RWPE2 (cell line): Measurements from ENCODE around the gene PDGFRB.
A peak's percentile ranks its signal among the peaks of the same experiment; 100 is the strongest.

Source experiments
- ATAC-seq: fragments of 200-7000 bp; cut with Tn5 transposase; 3 replicates; pipeline ENCODE4 v1.9.1; 2021; ENCODE audit warnings: low read depth
- DNase-seq: peaks from one replicate; pipeline ENCODE4 v3.0.0-alpha.2; 2020; ENCODE audit warnings: low spot score
- H3K27ac ChIP-seq: fragments of 450-650 bp; 2 replicates; pipeline ENCODE4 v1.5.1; 2017; ENCODE audit warnings: mild to moderate bottlenecking; ENCODE audit not compliant: poor library complexity, severe bottlenecking
- H3K27me3 ChIP-seq: fragments of 250-450 bp; sonication (Bioruptor Pico); 2 replicates; pipeline ENCODE4 v1.5.1; 2021; ENCODE audit warnings: mild to moderate bottlenecking, moderate library complexity; ENCODE audit not compliant: insufficient read depth, poor library complexity, severe bottlenecking
- H3K36me3 ChIP-seq: fragments of 250-450 bp; sonication (Bioruptor Pico); 2 replicates; pipeline ENCODE4 v1.5.1; 2020; ENCODE audit warnings: low read depth, mild to moderate bottlenecking, moderate library complexity
- H3K4me1 ChIP-seq: fragments of 250-450 bp; sonication (Bioruptor Pico); 2 replicates; pipeline ENCODE4 v1.5.1; 2021; ENCODE audit warnings: mild to moderate bottlenecking, moderate library complexity; ENCODE audit not compliant: insufficient read depth, poor library complexity, severe bottlenecking
- H3K4me3 ChIP-seq: fragments of 250-450 bp; sonication (Bioruptor Pico); 2 replicates; pipeline ENCODE4 v1.5.1; 2021; ENCODE audit warnings: mild to moderate bottlenecking, moderate library complexity; ENCODE audit not compliant: severe bottlenecking
- H3K9me3 ChIP-seq: fragments of 250-450 bp; sonication (Bioruptor Pico); 2 replicates; pipeline ENCODE4 v1.5.1; 2021; ENCODE audit warnings: mild to moderate bottlenecking, moderate library complexity; ENCODE audit not compliant: severe bottlenecking
- TF ChIP-seq, protein P1 (sequence below): fragments of 450-650 bp; IDR thresholded peaks from one replicate; pipeline ENCODE4 v1.5.1; 2017; ENCODE audit warnings: mild to moderate bottlenecking, moderate library complexity; ENCODE audit not compliant: poor library complexity, severe bottlenecking

The PDGFRB gene

DNA sequence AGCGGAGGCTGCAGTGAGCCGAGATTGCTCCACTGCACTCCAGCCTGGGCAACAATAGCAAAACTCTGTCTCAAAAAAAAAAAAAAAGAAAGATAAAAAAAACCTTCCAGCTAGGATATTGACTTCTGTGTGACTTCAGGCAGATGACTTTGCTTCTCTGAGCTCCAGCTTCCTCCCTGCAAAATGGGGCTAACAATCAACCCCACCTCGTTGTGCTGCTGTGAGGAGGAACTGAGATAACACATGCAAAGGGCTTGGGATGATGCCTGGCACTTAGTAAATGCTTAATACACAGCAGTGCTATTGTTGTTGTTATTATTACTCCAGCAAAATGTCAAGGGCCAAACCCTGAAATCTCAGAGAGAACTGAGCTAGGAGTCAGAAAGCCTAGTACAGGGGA lies 7.4 kb upstream of the PDGFRB start:
- DNase-seq: no peak
- Histone ChIP-seq H3K36me3 (no peaks in the 10 kb centered on the region), H3K9me3 (no peaks in the 10 kb centered on the region), H3K27ac (no peak overlapping the region), H3K27me3 (no peaks in the 10 kb centered on the region), H3K4me3 (no peak overlapping the region), H3K4me1 (no peaks in the 10 kb centered on the region)
- ATAC-seq: no peak
- TF ChIP-seq, protein P1, sequence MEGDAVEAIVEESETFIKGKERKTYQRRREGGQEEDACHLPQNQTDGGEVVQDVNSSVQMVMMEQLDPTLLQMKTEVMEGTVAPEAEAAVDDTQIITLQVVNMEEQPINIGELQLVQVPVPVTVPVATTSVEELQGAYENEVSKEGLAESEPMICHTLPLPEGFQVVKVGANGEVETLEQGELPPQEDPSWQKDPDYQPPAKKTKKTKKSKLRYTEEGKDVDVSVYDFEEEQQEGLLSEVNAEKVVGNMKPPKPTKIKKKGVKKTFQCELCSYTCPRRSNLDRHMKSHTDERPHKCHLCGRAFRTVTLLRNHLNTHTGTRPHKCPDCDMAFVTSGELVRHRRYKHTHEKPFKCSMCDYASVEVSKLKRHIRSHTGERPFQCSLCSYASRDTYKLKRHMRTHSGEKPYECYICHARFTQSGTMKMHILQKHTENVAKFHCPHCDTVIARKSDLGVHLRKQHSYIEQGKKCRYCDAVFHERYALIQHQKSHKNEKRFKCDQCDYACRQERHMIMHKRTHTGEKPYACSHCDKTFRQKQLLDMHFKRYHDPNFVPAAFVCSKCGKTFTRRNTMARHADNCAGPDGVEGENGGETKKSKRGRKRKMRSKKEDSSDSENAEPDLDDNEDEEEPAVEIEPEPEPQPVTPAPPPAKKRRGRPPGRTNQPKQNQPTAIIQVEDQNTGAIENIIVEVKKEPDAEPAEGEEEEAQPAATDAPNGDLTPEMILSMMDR: no peak

DNA sequence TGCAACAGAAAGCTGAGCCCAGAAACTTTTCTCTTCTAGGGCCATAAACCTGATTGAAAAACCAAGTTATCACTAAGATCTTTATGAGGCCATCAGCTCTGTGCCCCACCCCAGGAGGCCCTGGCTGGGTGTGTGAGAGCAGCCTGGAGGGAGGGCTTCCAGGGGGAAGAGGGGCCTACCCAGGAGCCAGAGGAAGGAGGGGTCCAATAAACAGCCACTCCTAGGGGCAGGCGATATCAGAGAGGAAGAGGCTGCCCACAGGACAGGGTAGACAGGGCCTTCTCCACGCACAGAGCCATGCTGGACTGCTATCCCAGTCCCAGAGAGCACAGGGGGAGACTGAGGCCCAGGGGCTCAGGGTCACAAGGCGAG lies 6.5 kb upstream of the PDGFRB start:
- DNase-seq (no peak), ATAC-seq (no peak)
- Histone ChIP-seq H3K4me3 (no peak overlapping the region), H3K36me3 (no peaks in the 10 kb centered on the region), H3K27me3 (no peaks in the 10 kb centered on the region), H3K4me1 (no peaks in the 10 kb centered on the region), H3K9me3 (no peaks in the 10 kb centered on the region), H3K27ac (no peak overlapping the region)
- TF ChIP-seq, protein P1: no peak

DNA sequence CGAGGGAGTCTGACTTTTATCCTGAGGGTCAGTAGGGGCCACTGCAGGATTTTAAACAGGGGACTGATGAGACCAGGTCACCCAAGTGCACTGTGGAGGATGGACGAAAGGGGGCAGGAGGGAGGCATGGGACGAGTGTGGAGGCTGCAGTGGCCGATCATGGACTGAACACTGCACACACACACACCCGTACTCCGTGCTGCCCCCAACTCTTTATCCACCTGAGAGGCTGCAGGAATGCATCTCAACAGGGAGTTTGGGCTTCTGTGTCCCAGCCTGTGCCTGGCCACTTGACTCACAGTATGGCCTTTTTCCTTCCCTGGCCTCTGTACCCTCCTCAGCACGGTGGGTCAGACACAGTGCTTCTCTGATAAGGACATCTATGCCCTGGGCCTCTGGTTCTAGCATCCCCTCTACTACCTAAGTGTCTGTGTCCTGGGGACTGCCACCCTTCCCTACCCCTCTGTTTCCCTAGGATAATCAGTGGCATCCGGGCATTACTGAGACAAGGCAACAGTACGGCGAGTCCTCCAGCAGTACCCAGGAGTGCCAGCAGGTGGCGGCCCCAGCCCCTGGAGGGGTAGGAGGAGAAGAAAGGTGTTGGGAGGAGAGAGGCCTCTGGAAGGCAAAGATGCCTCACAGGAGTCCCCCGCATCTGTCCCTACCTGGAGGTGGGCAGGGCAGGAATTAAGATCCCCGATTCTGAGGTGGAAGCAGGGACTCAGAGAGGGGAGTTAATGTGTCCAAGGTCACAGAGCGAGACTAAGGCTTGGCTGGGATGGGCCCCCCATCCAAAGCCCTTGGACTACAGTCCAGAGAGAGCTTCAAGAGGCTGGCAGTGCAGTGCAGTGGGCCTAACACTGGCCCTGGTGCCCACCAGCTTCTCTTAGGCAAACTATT lies 5.8 kb upstream of the PDGFRB start:
- H3K4me3 ChIP-seq: no peak overlapping the region
- TF ChIP-seq, protein P1: peak; percentile 98

DNA sequence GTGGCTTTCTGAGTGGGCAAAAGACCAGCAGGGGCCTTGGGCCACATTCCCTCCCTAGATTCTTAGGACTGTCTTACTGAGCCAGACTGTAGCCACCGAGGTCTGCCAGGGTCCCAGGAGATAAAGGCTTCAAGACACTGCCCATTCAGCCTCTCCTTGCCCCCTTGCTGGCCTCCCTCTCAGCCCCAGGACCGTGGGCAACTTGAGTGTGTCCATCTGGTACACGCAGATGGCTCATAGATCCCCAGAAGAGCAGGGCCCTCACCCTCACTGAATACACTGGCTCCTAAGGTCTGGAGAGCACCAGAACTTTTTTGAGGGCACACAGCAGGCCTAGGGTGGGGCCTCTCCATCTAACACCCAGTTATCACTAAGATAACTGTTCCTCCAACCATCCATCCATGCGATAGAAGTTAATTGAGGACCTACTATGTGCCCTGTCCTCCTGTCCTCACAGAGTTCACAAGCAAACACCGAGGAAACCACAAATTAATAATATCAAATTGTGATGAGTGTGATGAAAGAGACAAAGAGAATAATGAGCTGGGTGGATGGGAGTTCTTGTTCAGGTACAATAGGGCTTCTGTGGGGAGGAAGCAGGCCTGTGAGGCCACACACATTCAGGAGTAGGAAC lies 4.9 kb upstream of the PDGFRB start:
- Histone ChIP-seq H3K27ac (no peak overlapping the region), H3K4me1 (no peaks in the 10 kb centered on the region), H3K9me3 (no peaks in the 10 kb centered on the region), H3K27me3 (no peaks in the 10 kb centered on the region), H3K36me3 (no peaks in the 10 kb centered on the region), H3K4me3 (no peak overlapping the region)
- ATAC-seq: no peak
- no peak for DNase-seq
- TF ChIP-seq, protein P1: no peak

More for the DNA sequence above, 5.8 kb upstream of the PDGFRB start:
- Histone ChIP-seq H3K36me3 (no peaks in the 10 kb centered on the region), H3K4me1 (no peaks in the 10 kb centered on the region), H3K27me3 (no peaks in the 10 kb centered on the region), H3K27ac (no peak overlapping the region), H3K9me3 (no peaks in the 10 kb centered on the region)
- DNase-seq (no peak), ATAC-seq (peak; percentile 89)
